ENCODE measurements around the gene GPR68.
"Not testable (repeated sequence)": the region's sequence is repeated elsewhere in the genome, so short reads cannot be mapped to it uniquely, and the experiment has no call there.

GPR68 gene

DNA sequence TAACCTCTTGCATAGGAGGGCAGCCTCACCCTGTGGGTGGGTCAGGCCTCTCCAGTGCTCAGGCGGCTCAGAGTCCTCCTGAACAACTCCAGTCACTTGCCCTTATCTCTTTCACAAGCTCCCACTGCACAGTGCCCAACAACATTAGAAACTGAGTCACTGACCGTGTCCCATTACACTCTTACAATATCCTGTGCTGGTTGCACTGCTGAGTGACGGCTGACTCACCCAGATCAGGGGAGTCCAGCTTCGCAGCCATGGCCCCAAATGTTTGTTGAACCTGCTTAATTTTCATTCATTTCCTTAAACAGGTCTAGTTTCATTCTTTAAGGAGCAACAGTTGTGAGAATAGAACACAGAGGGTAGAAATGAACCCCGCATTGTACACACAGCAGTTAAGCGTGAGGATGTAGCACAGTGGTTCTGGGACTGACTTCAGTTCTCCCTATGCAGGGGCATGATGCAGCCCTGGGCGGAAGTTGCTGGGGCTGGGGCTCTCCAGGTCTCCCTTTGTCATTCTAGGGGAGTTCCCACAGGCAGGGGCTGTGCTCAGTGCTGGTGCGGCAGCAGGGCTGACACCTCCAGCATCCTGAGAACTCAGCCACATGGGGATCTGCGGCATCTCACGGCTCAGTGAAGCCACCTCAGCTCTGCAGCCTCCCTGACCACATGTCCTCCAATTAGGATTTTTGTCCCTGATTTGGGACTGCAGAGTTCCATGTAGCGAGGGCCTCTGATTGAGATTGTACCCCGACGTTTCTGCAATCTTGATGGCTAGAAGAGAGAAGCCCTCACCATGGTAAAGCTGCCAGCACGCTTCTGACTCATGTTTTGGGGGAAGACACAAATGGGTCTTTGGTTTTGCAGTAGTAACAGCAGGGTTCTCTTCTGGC is 16.1 kb downstream of the GPR68 start:
- peak; percentile 44 for DNase-seq

DNA sequence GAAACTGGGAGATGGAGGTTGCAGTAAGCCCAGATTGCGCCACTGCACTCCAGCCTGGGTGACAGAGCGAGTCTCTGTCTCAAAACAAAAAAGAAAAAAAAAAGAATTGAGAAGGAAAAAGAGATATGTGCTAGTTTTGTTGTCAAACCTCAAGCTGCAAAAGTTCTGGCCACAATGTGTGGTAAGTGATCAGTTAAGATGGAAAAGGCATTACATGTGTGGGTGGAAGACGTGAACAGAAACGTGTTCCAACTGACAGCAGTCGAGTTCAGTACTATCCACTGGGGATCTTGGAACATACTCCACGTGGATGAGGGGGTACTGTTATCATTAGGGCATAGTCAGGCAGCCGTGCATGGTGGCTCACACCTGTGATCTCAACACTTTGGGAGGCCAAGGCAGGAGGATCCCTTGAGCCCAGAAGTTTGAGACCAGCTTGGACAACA is 17.3 kb downstream of the GPR68 start:
- no peak for DNase-seq

DNA sequence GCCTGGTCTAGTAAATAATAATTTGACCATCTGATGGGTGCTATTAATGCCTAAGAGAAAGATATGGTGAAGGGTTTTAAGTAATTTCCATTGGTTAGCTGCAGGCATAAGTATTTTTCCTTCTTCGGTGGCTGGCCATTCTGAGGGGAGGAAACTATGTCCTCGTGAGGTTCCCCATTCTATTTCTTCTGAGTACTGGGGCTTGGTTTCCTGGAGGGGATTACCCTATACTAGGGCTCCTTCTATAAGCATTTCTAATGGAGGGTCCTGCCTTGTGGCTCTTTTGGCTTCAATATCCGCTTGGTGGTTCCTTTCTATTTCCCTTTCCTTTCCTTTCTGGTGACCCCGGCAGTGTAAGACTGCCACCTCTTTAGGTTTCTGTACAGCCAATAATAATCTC is 18.1 kb downstream of the GPR68 start:
- not testable (repeated sequence) for DNase-seq

DNA sequence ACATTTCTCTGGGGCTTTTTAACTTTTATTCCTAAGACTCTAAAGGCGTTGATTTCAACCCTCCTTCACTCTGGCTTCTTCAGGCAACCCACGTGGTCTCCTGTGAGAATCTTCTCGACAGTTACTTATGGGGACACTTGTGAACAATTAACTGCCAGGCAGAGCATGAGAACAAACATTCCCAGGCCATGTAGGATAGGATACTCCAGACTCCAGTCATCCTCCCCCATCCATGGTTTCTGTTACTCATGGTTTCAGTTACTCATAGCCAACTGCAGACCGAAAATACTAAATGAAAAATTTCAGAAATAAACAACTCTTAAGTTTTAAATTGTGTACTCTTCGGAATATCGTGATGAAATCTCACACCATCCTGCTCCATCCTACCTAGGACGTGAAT is 19.5 kb downstream of the GPR68 start:
- DNase-seq, result no peak

DNA sequence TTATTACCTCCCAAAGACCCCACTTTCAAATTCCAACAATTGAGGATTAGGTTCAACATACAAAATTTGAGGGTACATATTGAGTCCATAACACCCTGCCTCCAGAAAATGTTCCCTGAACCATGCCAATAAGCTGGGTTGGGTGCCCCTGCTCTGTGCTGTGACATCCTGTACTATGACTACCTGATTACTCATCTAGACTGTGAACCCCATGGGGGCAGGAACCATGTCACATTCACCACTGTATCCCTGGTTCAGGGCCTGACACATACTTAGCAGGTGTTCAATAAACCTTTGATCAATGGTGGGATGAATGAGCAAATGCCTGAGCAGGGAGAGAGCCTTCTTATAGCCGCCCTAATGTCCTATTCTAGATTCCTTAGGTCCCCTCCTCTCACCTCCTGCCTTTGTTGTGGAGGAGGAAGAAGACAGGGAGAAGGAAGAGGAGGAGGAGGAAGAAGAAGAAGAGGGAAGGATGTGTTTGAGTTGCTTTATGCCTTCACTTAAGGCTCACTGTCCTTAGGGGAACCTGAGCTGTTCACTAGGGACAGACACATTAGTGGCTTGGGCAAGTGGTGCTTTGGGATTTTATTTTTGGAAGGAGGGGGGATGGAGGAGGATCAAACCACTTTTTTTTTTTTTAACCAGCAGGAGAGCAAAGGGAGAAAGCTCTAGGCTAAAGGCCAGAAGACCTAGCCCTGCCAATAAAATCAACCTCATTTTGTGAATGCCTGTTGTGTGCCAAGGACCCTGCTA is 21.3 kb downstream of the GPR68 start:
- DNase-seq, result no peak

DNA sequence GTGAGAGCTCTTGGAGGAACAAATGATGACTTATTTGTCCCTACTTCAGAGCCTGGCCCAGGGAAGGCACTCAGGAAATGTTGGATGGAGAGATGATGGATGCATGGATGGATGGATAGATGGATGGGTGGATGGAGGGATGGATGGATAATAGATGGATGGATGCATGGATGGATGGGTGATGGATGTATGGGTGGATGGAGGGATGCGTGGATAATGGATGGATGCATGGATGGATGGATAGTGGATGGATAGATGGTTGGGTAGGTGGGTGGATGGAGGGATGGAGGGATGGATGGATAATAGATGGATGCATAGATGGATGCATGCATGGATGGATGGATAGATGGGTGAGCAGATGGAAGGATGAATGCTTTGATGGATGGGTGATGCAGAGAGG is 23.2 kb downstream of the GPR68 start:
- DNase-seq, result no peak

DNA sequence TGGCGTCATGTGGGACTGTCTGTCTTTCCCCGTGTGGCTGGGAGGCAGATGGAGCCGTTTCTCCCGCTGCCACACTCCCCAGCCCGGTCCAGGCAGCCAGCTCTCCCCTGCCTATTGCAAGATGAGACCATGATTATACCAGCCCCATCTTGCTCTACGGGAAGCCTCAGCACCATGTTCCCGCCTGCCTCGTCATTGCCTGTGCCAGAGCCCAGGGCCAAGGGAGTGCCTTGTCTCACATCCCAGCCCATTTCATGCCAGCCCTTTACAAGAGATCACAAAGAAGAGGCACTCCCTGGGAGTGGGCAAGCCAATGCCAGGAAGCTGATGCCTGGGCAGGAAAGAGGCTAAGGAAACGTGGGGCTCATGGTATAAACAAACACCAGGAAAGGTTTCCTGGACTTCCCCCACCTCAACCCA is 23.9 kb downstream of the GPR68 start:
- no peak for DNase-seq

DNA sequence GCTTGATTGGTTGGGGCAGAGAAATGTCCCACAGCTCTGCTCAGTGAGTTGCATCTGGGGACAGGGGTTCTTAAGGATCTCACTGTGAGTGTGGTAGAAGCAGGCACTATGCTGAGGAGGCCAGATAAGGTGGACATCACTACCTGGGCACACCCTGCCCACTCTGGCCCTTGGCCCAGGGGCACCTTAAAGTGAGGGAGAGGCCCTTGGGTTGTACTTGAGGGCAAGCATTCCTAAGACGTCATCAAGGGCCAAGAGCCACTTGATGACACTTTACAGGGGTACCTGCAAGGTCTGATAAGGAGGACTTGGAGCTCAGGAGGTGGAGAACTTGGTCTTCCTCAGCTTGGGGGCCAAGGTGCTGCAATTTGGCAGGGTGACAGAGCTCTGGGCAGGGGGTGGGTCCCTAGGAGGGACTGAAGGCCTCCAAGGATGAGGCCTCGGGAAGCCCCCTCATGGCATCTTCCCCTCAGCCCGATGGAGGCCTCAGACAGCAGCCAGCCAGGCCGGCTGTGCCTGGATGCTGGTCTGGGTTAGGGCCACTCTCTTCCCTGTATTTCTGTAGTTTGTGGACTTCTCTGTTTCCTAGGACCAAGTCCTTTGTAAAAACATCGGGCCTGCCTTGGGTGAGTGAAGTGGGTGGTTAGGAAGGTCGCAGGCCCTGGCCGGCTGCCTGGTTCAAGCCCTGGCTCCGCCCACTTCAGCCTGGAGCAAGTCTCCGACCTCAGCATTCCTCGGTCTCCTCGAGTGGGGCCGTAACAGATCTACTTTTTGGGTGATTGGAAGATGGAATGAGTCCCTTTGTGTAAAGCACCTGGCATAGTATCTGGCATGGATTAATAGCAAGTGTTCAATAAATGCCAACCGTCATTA is 24.8 kb downstream of the GPR68 start:
- no peak for DNase-seq

DNA sequence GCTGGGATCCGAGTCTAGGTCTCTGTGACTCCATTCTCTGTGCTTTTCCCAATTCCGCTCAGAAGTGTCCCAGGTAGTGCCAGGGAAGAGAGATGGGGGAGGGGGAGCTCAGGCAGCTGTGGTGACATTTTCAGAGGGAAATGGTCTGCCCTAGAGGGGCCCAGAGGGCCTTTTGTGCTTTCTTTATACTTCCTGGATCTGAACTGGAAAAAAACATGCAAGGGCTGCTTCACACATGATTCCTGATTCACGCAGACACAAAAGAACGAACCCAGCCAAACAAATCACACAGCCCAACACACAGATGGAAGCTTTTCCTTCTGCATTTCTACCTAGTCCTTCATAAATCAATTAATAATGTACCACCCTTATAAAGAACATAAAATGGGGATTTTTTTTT is 26.5 kb downstream of the GPR68 start:
- no peak for DNase-seq

DNA sequence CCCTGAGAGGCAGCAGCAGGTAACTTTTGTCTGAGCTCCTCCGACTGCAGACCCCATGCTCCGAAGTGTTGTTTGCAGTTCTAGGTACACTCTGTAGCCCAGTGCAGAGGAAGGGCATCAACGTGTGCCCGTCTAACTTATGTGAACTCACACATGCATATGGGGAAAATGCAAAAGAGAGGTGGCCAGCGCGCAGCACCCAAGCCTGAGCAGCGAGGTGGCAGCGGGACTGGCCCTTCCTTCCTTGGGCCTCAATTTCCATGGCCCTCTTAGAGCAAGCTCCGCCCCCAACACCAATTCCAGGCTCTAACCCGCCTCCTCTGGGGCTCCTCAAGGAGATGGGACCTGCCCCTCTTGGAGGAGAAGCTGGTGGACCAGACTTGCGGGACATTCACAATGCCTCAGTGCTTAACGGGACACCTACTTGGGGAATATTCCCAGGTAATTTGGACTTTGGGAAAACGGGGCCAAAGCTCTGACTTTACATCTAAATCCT is 27.7 kb downstream of the GPR68 start:
- DNase-seq, result no peak

DNA sequence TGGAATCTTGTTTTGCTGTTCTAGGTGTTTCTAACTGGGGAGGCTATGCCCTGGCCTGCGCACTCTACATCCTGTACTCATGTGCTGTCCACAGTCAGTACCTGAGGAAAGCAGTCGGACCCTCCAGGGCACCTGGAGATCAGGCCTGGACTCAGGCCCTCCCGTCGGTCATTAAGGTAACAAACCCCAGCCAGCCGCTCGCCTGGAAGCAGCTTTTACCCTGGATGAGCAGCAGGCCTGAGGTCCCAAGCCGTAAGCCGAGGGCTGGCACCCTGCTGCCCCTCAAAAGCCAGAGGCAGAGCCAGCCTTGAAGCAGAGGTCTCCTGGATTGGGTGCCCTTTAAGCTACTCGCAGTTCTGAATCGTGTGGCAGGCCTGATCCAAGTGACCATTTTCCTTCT is 29.1 kb downstream of the GPR68 start:
- DNase-seq, result no peak

DNA sequence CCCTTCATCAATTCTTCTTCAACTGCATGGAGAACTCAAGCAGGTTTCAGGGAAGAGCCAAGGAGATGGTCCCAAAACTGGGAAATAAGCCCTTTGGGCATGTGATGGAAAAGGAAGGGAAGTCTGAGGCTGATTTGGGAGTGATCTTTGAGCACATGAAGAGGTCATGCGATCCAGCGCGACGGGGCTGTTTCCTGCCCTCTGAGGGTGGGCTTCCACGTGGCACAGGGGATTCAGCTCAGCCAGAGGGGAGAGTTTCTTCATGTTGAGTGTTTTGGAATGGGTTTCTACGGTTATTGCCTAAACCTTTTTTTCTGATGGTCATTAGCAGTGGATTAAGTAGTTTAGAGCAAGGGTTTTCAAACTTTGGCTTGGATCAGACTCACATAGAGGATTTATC is 30.2 kb downstream of the GPR68 start:
- DNase-seq, result no peak

DNA sequence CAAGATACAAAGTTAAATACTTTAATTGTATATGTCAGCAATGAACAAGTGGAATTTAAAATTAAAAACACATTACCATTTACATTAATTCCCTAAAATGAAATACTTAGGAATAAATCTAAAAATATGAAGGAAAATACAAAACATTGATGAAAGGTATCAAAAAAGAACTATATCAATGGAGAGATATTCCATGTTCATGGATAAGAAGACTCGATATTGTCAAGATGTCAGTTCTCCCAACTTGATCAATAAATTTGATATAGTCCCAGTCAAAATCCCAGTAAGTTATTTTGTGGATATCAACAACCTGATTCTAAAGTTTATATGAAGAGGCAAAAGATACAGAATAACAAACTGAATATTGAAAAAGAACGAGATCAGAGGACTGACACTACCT is 33.5 kb downstream of the GPR68 start:
- DNase-seq, result no peak

DNA sequence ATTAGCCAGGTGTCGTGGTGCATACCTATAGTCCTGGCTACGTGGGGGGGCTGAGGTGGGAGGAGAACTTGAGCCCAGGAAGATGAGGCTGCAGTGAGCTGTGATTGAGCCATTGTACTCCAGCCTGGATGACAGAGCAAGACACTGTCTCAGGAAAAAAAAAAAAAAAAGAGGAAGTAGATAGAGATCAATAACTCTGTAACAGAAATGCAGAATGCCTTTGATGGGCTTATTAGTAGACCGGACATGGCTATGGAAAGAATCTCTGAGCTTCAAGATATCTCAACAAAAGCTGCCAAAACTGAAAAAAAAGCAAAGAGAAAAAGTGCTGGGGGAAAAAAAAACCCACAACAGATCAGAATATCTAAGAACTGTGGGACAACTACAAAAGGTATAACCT is 37.5 kb downstream of the GPR68 start:
- no peak for DNase-seq

DNA sequence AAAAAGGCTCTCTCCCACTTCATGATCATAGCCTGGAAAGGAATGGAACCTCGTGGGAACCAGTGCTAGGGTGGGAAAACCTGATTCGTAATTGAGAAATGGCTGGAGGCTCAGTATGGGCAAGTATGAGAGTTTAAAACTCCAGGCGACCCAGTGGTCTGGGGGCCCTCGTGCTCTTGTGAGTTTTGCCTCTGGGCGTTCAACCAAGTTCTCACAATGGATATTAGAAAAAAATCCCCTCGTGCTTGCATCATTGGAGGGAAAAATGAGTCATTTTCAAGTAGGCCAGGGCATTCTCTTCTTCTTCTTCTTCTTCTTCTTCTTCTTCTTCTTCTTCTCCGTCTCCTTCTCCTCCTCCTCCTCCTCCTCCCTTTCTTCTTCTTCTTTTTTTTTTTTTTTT is 39.0 kb downstream of the GPR68 start:
- no peak for DNase-seq

DNA sequence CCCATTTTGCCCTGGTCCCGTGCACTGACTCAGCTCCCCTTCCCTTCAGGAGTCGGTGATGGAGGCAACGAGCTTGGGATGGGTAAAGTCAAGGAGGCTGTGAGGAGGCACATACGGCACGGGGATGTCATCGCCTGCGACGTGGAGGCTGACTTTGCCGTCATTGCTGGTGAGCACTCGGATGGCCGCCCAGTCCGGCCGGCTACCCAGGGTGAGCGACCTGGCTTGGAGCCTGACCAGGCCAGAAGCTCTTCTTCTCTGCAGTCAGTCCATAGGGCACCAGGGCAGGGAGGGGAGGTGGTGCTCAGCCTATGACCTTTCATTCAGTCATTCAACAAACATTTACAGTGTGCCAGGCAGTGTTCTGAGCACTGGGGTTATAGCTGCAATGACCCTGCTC is 39.8 kb downstream of the GPR68 start:
- DNase-seq, result no peak

DNA sequence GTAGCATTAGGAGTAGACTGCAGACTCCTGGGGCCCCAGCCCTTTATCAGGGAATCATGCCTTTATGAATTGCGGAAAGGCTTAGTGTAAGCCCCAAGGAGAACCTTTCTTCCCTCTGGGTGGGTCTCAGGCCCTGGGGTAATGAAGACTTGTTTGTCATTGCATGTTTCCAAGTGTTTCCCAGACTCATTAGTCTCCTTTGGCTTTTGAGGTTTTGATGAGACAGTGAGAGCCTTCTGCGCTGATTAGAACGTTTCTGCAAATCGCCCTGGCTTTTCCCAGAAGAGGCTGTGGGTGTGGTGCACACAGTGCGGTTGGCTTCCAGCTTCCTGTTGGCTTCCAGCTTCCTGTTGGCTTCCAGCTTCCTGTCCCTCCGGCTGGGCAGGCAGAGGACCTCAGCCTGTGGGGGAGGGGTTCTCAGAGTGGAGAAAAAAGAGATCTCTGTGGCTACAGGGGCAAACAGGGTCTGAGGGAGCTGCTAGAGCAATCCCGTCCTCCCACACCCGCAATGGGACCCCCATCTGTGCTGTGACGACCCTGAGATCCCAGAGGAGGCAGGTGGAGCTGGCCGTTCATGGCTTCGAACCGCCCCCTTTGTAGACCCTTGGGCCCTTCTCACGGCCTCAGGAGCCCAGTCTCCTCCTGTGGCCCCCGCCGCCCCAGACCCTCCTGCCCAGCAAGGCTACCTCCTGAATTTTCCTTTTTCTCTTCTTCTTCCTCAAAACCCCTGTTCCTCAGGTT is 42.1 kb downstream of the GPR68 start:
- no peak for DNase-seq

DNA sequence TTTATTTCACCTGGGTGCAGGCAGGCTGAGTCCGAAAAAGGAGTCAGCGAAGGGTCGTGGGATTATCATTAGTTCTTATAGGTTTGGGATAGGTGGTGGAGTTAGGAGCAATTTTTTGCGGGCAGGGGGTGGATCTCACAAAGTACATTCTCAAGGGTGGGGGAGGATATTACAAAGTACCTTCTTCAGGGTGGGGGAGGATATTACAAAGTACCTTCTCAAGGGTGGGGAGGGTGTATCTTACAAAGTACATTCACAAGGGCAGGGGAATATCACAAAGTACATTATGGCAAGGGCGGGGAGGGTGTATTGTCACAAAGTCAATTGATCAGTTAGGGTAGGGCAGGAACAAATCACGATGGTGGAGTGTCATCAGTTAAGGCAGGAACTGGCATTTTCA is 43.7 kb downstream of the GPR68 start:
- DNase-seq, result not testable (repeated sequence)

DNA sequence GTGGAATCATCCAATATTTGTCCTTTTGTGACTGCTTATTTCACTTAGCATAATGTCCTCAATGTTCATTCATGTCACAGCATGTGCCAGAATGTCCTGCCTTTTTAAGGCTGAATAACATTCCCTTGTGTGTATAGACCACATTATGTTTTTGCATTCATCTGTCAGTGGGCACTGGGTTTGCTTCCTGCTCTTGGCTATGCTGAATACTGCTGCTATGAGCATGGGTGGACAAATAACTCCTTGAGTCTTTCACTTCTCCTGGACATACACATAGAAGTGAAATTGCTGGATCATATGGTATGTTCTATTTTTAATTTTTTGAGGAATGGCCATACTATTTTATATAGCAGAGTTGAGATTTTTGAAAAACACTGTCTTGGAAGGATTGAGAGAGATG is 46.9 kb downstream of the GPR68 start:
- no peak for DNase-seq

DNA sequence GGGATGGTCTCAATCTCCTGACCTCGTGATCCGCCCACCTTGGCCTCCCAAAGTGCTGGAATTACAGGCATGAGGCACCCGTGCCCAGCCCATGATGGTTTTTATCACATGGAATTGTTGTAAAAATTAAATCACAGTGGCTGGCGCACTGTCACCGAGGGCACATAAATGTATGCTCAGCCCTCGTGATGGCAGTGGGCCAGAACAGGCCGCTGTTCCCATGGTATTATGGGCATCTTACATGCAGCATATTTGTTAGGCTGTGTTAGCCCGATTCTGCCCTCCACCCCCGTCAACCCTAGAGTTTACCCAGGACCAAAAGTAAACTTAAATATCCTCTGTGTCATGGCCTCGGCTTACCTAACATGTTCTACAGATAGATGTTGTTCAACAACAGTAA is 48.6 kb downstream of the GPR68 start:
- no peak for DNase-seq

DNA sequence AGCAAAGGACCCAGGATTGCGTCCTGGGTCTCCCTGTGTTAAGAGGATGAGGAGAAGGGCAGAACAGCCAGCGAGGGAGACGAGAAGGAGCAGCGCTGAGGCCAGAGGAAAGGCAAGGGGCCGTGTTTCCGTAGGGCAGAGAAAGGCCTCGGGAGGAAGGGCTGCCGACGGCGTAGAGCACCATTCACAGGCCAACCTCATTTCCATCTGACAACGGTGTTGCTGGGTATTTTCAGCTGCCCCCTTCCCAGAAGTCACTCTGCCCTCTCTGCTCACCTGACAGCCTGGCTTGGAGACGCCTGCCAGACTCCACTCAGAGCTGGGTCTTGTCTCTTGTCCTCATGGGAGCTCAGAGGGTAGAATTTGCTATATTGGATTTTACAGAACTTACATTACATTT is 51.4 kb downstream of the GPR68 start:
- no peak for DNase-seq

DNA sequence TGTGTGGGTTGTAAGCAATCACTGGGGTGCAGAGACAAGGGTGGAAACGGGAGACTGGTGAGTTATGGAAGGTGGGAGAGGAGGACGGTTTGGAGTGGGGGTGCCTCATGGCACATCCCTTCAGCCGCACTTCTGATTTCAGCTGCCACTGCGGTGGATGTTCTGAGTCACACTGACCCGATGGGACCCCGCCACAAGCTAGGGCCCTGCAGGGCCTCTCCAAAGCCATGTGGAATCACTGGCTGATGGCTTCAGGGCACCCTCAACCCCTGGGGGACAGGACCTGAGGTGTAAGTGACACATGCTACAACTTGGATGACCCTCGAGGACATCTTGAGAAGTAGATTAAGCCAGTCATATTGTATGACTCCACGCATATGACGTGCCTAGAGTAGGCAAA is 53.7 kb downstream of the GPR68 start:
- no peak for DNase-seq

All from fibroblast of upper back skin (primary cell).